ENCODE results near the gene OR1L1. TPM values are rescaled to one million over a fixed set of nuclear protein-coding genes. Genes with fewer than 3 reads are reported as not detected.
A peak's percentile ranks its signal among the peaks of the same experiment; 100 is the strongest.

Gene OR1L1
- polyA plus RNA-seq (2013), result not detected in 2 replicates

DNA sequence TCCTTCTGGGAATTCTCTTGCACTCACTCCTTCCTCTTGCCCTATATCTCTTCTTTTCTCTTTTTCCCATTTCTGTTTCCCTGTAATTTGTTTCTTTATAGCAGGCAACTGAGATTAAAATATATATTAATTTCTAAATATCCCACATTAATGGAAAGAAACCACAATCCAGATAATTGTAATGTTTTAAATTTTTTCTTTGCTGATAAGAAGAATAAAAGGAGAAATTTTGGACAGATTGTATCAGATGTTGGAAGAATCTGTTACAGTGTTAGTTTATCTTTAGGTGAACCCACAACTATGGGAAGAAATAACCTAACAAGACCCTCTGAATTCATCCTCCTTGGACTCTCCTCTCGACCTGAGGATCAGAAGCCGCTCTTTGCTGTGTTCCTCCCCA is at the start of gene OR1L1:
TSS of gene OR1L1 (plus strand) at position 301 of the 400 bp plus-strand sequence. CDS start at position 301, 0 bp downstream.
- Histone ChIP-seq H4K91ac (ENCODE audit: low read depth, low read length) (no peak within 1 kb of the TSS), H2BK5ac (ENCODE audit: low read depth, low read length, poor library complexity) (no peak within 1 kb of the TSS), H2BK120ac (ENCODE audit: insufficient read depth, low read length, poor library complexity) (no peak within 1 kb of the TSS), H3K23ac (ENCODE audit: low read length) (no peak within 1 kb of the TSS), H3K4me3 (ENCODE audit: low read depth, low read length) (no peak within 1 kb of the TSS), H3K79me2 (ENCODE audit: control insufficient read depth, insufficient read depth, low read length, poor library complexity) (no peaks in the 10 kb centered on the region), H3K36me3 (ENCODE audit: control insufficient read depth in 1 of 2, insufficient read depth in 2 of 2, low read length in 2 of 2) (no peaks in the 10 kb centered on the region), H3K14ac (ENCODE audit: low read length) (no peak within 1 kb of the TSS), H3K4me2 (ENCODE audit: low read length) (no peak within 1 kb of the TSS), H3K9ac (ENCODE audit: low read length) (no peak within 1 kb of the TSS), H3K9me3 (ENCODE audit: insufficient read depth, low read depth, low read length) (peaks cover 16% of the 10 kb centered on the region), H3K79me1 (ENCODE audit: low read length) (no peaks in the 10 kb centered on the region), H3K27me3 (ENCODE audit: insufficient read depth, low read length) (no peaks in the 10 kb centered on the region), H4K8ac (ENCODE audit: low read depth, low read length) (no peak within 1 kb of the TSS), H2AK5ac (ENCODE audit: low read length) (no peak within 1 kb of the TSS), H3K18ac (ENCODE audit: low read length) (no peak within 1 kb of the TSS), H4K12ac (ENCODE audit: low read depth, low read length) (no peak within 1 kb of the TSS), H2AFZ (ENCODE audit: insufficient read depth, low read length, poor library complexity) (no peak within 1 kb of the TSS), H3K27ac (ENCODE audit: low read depth, low read length) (no peak within 1 kb of the TSS), H3K4me1 (ENCODE audit: control insufficient read depth in 1 of 2, insufficient read depth in 2 of 2, low read length in 2 of 2) (no peaks in the 10 kb centered on the region), H3K4ac (ENCODE audit: low read depth, low read length) (no peak within 1 kb of the TSS), H2BK12ac (ENCODE audit: low read length) (no peak within 1 kb of the TSS)
- DNase-seq, result no peak
- whole genome bisulfite sequencing (ENCODE audit: extremely low coverage, insufficient coverage, insufficient read length), result no CpG with 5 or more reads among the region's 2 CpGs

DNA sequence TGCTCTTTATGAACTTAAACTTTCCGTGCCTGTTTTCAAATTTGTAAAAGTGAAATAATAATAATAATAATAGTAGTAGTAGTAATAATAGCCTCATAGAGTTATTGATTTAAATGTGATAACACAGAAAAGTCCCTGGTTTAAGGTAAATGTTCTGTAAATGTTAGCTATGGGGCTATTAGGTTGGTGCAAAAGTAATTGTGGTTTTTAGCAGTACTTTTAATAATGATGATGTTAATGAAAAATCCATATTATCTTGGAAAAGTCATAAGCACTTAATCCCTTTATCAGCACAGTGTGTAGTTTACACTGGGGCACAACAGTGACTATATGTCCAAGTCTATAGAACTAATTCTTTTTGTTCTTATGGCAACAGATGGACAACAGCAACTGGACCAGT is 47.2 kb upstream of the OR1L1 start, which contains the start of gene OR1Q1:
TSS of gene OR1Q1 (plus strand) at position 377 of the 400 bp plus-strand sequence. CDS start at position 377, 0 bp downstream.
- Histone ChIP-seq H2BK120ac (ENCODE audit: insufficient read depth, low read length, poor library complexity) (no peak within 1 kb of the TSS), H3K27me3 (ENCODE audit: insufficient read depth, low read length) (no peaks in the 10 kb centered on the region), H3K79me1 (ENCODE audit: low read length) (no peaks in the 10 kb centered on the region), H2AFZ (ENCODE audit: insufficient read depth, low read length, poor library complexity) (no peak within 1 kb of the TSS), H4K91ac (ENCODE audit: low read depth, low read length) (no peak within 1 kb of the TSS), H3K4me1 (ENCODE audit: control insufficient read depth in 1 of 2, insufficient read depth in 2 of 2, low read length in 2 of 2) (no peaks in the 10 kb centered on the region), H3K4me3 (ENCODE audit: low read depth, low read length) (no peak within 1 kb of the TSS), H2AK5ac (ENCODE audit: low read length) (no peak within 1 kb of the TSS), H3K23ac (ENCODE audit: low read length) (peak within 1 kb of the TSS; percentile 36), H4K12ac (ENCODE audit: low read depth, low read length) (no peak within 1 kb of the TSS), H4K8ac (ENCODE audit: low read depth, low read length) (no peak within 1 kb of the TSS), H2BK12ac (ENCODE audit: low read length) (no peak within 1 kb of the TSS), H3K9ac (ENCODE audit: low read length) (no peak within 1 kb of the TSS), H3K4me2 (ENCODE audit: low read length) (no peak within 1 kb of the TSS), H3K79me2 (ENCODE audit: control insufficient read depth, insufficient read depth, low read length, poor library complexity) (no peaks in the 10 kb centered on the region), H3K14ac (ENCODE audit: low read length) (no peak within 1 kb of the TSS), H3K36me3 (ENCODE audit: control insufficient read depth in 1 of 2, insufficient read depth in 2 of 2, low read length in 2 of 2) (no peaks in the 10 kb centered on the region), H3K18ac (ENCODE audit: low read length) (no peak within 1 kb of the TSS), H3K27ac (ENCODE audit: low read depth, low read length) (no peak within 1 kb of the TSS), H2BK5ac (ENCODE audit: low read depth, low read length, poor library complexity) (no peak within 1 kb of the TSS), H3K9me3 (ENCODE audit: insufficient read depth, low read depth, low read length) (peaks cover 15% of the 10 kb centered on the region), H3K4ac (ENCODE audit: low read depth, low read length) (no peak within 1 kb of the TSS)
- no peak for DNase-seq
- no CpG with 5 or more reads among the region's 1 CpG for WGBS (ENCODE audit: extremely low coverage, insufficient coverage, insufficient read length)

GRCh38 chr9:122619996-122620395 is 41.5 kb upstream of the OR1L1 start:
- no peak for DNase-seq
- H3K9me3 ChIP-seq (ENCODE audit: insufficient read depth, low read depth, low read length), result peaks cover 6% of the 10 kb centered on the region
- H2BK5ac ChIP-seq (ENCODE audit: low read depth, low read length, poor library complexity), result no peak overlapping the region
- H3K79me2 ChIP-seq (ENCODE audit: control insufficient read depth, insufficient read depth, low read length, poor library complexity), result no peaks in the 10 kb centered on the region
- H2AK5ac ChIP-seq (ENCODE audit: low read length), result no peak overlapping the region
- no peak overlapping the region for H2BK120ac ChIP-seq (ENCODE audit: insufficient read depth, low read length, poor library complexity)
- no peak overlapping the region for H2AFZ ChIP-seq (ENCODE audit: insufficient read depth, low read length, poor library complexity)
- H2BK12ac ChIP-seq (ENCODE audit: low read length), result no peak overlapping the region
- no peak overlapping the region for H3K23ac ChIP-seq (ENCODE audit: low read length)
- H3K27ac ChIP-seq (ENCODE audit: low read depth, low read length), result no peak overlapping the region
- no peak overlapping the region for H3K9ac ChIP-seq (ENCODE audit: low read length)
- no peaks in the 10 kb centered on the region for H3K79me1 ChIP-seq (ENCODE audit: low read length)
- H4K8ac ChIP-seq (ENCODE audit: low read depth, low read length), result no peak overlapping the region
- H3K4ac ChIP-seq (ENCODE audit: low read depth, low read length), result no peak overlapping the region
- no peak overlapping the region for H3K14ac ChIP-seq (ENCODE audit: low read length)
- no peak overlapping the region for H3K18ac ChIP-seq (ENCODE audit: low read length)
- no CpG with 5 or more reads among the region's 7 CpGs for WGBS (ENCODE audit: extremely low coverage, insufficient coverage, insufficient read length)
- no peaks in the 10 kb centered on the region for H3K36me3 ChIP-seq (ENCODE audit: control insufficient read depth in 1 of 2, insufficient read depth in 2 of 2, low read length in 2 of 2)
- no peaks in the 10 kb centered on the region for H3K27me3 ChIP-seq (ENCODE audit: insufficient read depth, low read length)
- no peak overlapping the region for H4K12ac ChIP-seq (ENCODE audit: low read depth, low read length)
- no peaks in the 10 kb centered on the region for H3K4me1 ChIP-seq (ENCODE audit: control insufficient read depth in 1 of 2, insufficient read depth in 2 of 2, low read length in 2 of 2)
- no peak overlapping the region for H4K91ac ChIP-seq (ENCODE audit: low read depth, low read length)
- H3K4me2 ChIP-seq (ENCODE audit: low read length), result no peak overlapping the region
- H3K4me3 ChIP-seq (ENCODE audit: low read depth, low read length), result no peak overlapping the region

GRCh38 chr9:122642226-122642625 is 19.3 kb upstream of the OR1L1 start:
- no peak overlapping the region for H3K23ac ChIP-seq (ENCODE audit: low read length)

More at GRCh38 chr9:122642226-122642625, 19.3 kb upstream of the OR1L1 start:
- Histone ChIP-seq H3K9me3 (ENCODE audit: insufficient read depth, low read depth, low read length) (peaks cover 17% of the 10 kb centered on the region), H2AFZ (ENCODE audit: insufficient read depth, low read length, poor library complexity) (no peak overlapping the region), H4K12ac (ENCODE audit: low read depth, low read length) (no peak overlapping the region), H2AK5ac (ENCODE audit: low read length) (no peak overlapping the region), H4K91ac (ENCODE audit: low read depth, low read length) (no peak overlapping the region), H2BK120ac (ENCODE audit: insufficient read depth, low read length, poor library complexity) (no peak overlapping the region), H2BK12ac (ENCODE audit: low read length) (no peak overlapping the region), H4K8ac (ENCODE audit: low read depth, low read length) (no peak overlapping the region), H3K4me2 (ENCODE audit: low read length) (no peak overlapping the region), H3K27me3 (ENCODE audit: insufficient read depth, low read length) (no peaks in the 10 kb centered on the region), H3K4me3 (ENCODE audit: low read depth, low read length) (peak overlapping the region; percentile 50), H3K27ac (ENCODE audit: low read depth, low read length) (no peak overlapping the region), H3K4me1 (ENCODE audit: control insufficient read depth in 1 of 2, insufficient read depth in 2 of 2, low read length in 2 of 2) (no peaks in the 10 kb centered on the region), H3K36me3 (ENCODE audit: control insufficient read depth in 1 of 2, insufficient read depth in 2 of 2, low read length in 2 of 2) (no peaks in the 10 kb centered on the region), H2BK5ac (ENCODE audit: low read depth, low read length, poor library complexity) (no peak overlapping the region), H3K79me2 (ENCODE audit: control insufficient read depth, insufficient read depth, low read length, poor library complexity) (no peaks in the 10 kb centered on the region), H3K18ac (ENCODE audit: low read length) (no peak overlapping the region), H3K79me1 (ENCODE audit: low read length) (no peaks in the 10 kb centered on the region), H3K14ac (ENCODE audit: low read length) (no peak overlapping the region), H3K9ac (ENCODE audit: low read length) (no peak overlapping the region), H3K4ac (ENCODE audit: low read depth, low read length) (no peak overlapping the region)
- no CpG with 5 or more reads among the region's 2 CpGs for WGBS (ENCODE audit: extremely low coverage, insufficient coverage, insufficient read length)
- peak in 1 of 2 donors; percentile 9 for DNase-seq
